ENCODE measurements around the gene CALHM1. TPM values are rescaled to one million over a fixed set of nuclear protein-coding genes. Genes with fewer than 3 reads are reported as not detected.

CALHM1 gene
- 0.23 TPM for total RNA-seq

GRCh38 chr10:103458720-103459119 lies at the start of gene CALHM1:
TSS of gene CALHM1 (minus strand) at chr10:103458900. CDS start at chr10:103458751, 149 bp downstream.

GRCh38 chr10:103493362-103493915 lies 34.7 kb upstream of the CALHM1 start, which contains the start of gene NEURL1:
TSS of gene NEURL1 (plus strand) at chr10:103493705. CDS start at chr10:103494388, 683 bp downstream.

GRCh38 chr10:103479135-103479534 lies 20.4 kb upstream of the CALHM1 start, which contains the start of gene CALHM3:
TSS of gene CALHM3 (minus strand) at chr10:103479240. CDS start at chr10:103479032, 208 bp downstream.

GRCh38 chr10:103451831-103452505 lies 6.7 kb downstream of the CALHM1 start, which contains the start of gene CALHM2:
TSS of gene CALHM2 (minus strand) at chr10:103452370. CDS start at chr10:103449941, 2,429 bp downstream.

Other genes with a start within 250 kb of the CALHM1 start
- gene RPEL1, start 213.0 kb downstream of the CALHM1 start, total RNA-seq: not detected
- 223 TPM for gene INA, start 181.8 kb downstream of the CALHM1 start, total RNA-seq
- 13.4 TPM for gene PCGF6, start 107.8 kb downstream of the CALHM1 start, total RNA-seq
- 6.7 TPM for gene TAF5, start 90.9 kb downstream of the CALHM1 start, total RNA-seq
- 197 TPM for gene ATP5MK, start 62.4 kb downstream of the CALHM1 start, total RNA-seq
- gene PDCD11, start 62.3 kb downstream of the CALHM1 start, total RNA-seq: 24.0 TPM
- 2.5 TPM for gene CALHM2, start 6.5 kb downstream of the CALHM1 start, total RNA-seq
- gene CALHM3, start 20.3 kb upstream of the CALHM1 start, total RNA-seq: not detected
- 33.4 TPM for gene NEURL1, start 34.8 kb upstream of the CALHM1 start, total RNA-seq